Panc1 (cell line): ENCODE data around the gene BPTF.

ENCODE experiments used
- CTCF ChIP-seq: fragments of 450-650 bp; IDR thresholded peaks from 2 replicates; pipeline ENCODE4 v1.5.1; 2017; ENCODE audit warnings: mild to moderate bottlenecking
- REST ChIP-seq, 2 experiments: IDR thresholded peaks; 2 replicates each; pipeline ENCODE4 v1.6.1; 2011 to 2012; ENCODE audit warnings: low read depth in 2 of 2, control low read depth in 1 of 2, low read length in 1 of 2, mild to moderate bottlenecking in 1 of 2, moderate library complexity in 1 of 2; ENCODE audit not compliant: insufficient read depth in 1 of 2
- SIN3A ChIP-seq: IDR thresholded peaks from 2 replicates; pipeline ENCODE4 v1.6.1; 2012; ENCODE audit warnings: low read depth, mild to moderate bottlenecking, low read length, moderate library complexity, borderline replicate concordance; ENCODE audit not compliant: insufficient read depth

GRCh38 chr17:68013385-68013784 is 188.1 kb downstream of the BPTF start:
- no peak for TF ChIP-seq CTCF
- TF ChIP-seq REST (IDR thresholded peaks at IDR 0.05; ENCODE audit: insufficient read depth in 1 of 2, low read depth in 2 of 2, low read length in 1 of 2): no peak
- no peak for TF ChIP-seq SIN3A
